Measurements from ENCODE around the gene MAMLD1. TPM values are rescaled to one million over a fixed set of nuclear protein-coding genes. Genes with fewer than 3 reads are reported as not detected.

Gene MAMLD1
- total and polyA plus RNA-seq, 2 of the 8 experiments (the other 6 are each of a cell fraction or from before 2014, with no cell fraction given) = 0.09 to 0.26 TPM

GRCh38 chrX:150515801-150516200, 152.7 kb downstream of the MAMLD1 start:
- no peak overlapping the region for H3K18ac ChIP-seq (ENCODE audit: extremely low read depth, low read length)
- H2BK5ac ChIP-seq (ENCODE audit: low read depth, low read length) = no peak overlapping the region
- H3K9me3 ChIP-seq (ENCODE audit: insufficient read depth in 2 of 2, low read depth in 1 of 2, low read length in 1 of 2) = no peaks in the 10 kb centered on the region
- no peak overlapping the region for H4K91ac ChIP-seq (replicated peaks; ENCODE audit: insufficient read length, low read length)
- H2AFZ ChIP-seq (ENCODE audit: low read length) = no peak overlapping the region
- no peak overlapping the region for H4K8ac ChIP-seq (ENCODE audit: extremely low read depth, insufficient read depth, low read length)
- CTCF ChIA-PET (ENCODE audit: partially characterized antibody) = interaction anchor here (1.1 to 3.5 kb wide), 4 partner anchors 11 to 151 kb away, joined by 3 to 14 read pairs (median 6); no protein-coding TSS in a partner anchor
- no peak for DNase-seq (ENCODE audit: low read depth in 1 of 2, low spot score in 2 of 2)
- H3K79me2 ChIP-seq (ENCODE audit: control insufficient read depth in 1 of 2, insufficient read depth in 2 of 2, low read length in 2 of 2) = no peaks in the 10 kb centered on the region
- H3K36me3 ChIP-seq (ENCODE audit: control insufficient read depth in 2 of 4, insufficient read depth in 4 of 4, low read length in 3 of 4) = no peaks in the 10 kb centered on the region
- H2BK15ac ChIP-seq (ENCODE audit: low read length) = no peak overlapping the region
- 89% methylated on average over 1 of the region's 1 CpG; no CpG with 5 or more reads in 1 of the 2 experiments for WGBS, 2 experiments (ENCODE audit: extremely low coverage in 1 of 2, insufficient coverage in 1 of 2, insufficient read length in 1 of 2, insufficient replicate concordance in 2 of 2, low coverage in 1 of 2, low lambda C conversion rate in 2 of 2, missing lambda C conversion rate in 1 of 2)
- no peaks in the 10 kb centered on the region for H3K4me1 ChIP-seq (replicated peaks in 1 of 4; ENCODE audit: control insufficient read depth in 3 of 4, insufficient read depth in 4 of 4, low read length in 3 of 4)
- no peak for TF ChIP-seq SP2 (IDR thresholded peaks at IDR 0.05; ENCODE audit: low read length)
- TF ChIP-seq TBP (IDR thresholded peaks at IDR 0.05; ENCODE audit: low read depth, low read length) = no peak
- TF ChIP-seq JUN (IDR thresholded peaks at IDR 0.05; ENCODE audit: low read depth, low read length) = no peak
- no peak for TF ChIP-seq KDM1A (IDR thresholded peaks at IDR 0.05; ENCODE audit: borderline replicate concordance, low read length)
- TF ChIP-seq PHF8 (conservative IDR thresholded peaks at IDR 0.05; ENCODE audit: low read depth, low read length) = no peak
- no peak for TF ChIP-seq SP1 (IDR thresholded peaks at IDR 0.05; ENCODE audit: low read depth, low read length)
- no peak for TF ChIP-seq POU5F1 (IDR thresholded peaks at IDR 0.05; ENCODE audit: low read depth, low read length)
- no peak for TF ChIP-seq GTF2F1 (IDR thresholded peaks at IDR 0.05; ENCODE audit: borderline replicate concordance, low read depth, low read length)
- no peak for TF ChIP-seq RAD21 (IDR thresholded peaks at IDR 0.05 in 1 of 2, conservative IDR thresholded peaks at IDR 0.05 in 1 of 2; ENCODE audit: low read depth in 2 of 2, low read length in 2 of 2)
- TF ChIP-seq ZNF274 (IDR thresholded peaks at IDR 0.05; ENCODE audit: borderline replicate concordance, extremely low read depth, low read length) = no peak
- no peak overlapping the region for H3K9ac ChIP-seq (replicated peaks in 1 of 4; ENCODE audit: extremely low read depth in 1 of 4, low read depth in 3 of 4, low read length in 3 of 4)
- no peaks in the 10 kb centered on the region for H4K20me1 ChIP-seq (replicated peaks in 1 of 2; ENCODE audit: control insufficient read depth in 1 of 2, insufficient read depth in 2 of 2, low read length in 2 of 2)
- H2BK120ac ChIP-seq (replicated peaks; ENCODE audit: low read depth, low read length) = no peak overlapping the region
- POLR2A ChIA-PET (ENCODE audit: partially characterized antibody) = no interaction called here
- no peak overlapping the region for H3K27ac ChIP-seq (ENCODE audit: low read depth, low read length)
- H2BK20ac ChIP-seq (ENCODE audit: low read length) = no peak overlapping the region
- no peaks in the 10 kb centered on the region for H3K23me2 ChIP-seq (ENCODE audit: low read depth, low read length)
- H2BK12ac ChIP-seq (ENCODE audit: low read depth, low read length) = no peak overlapping the region
- no peak overlapping the region for H3K56ac ChIP-seq (replicated peaks; ENCODE audit: insufficient read length, low read depth, low read length)
- no peak overlapping the region for H3K23ac ChIP-seq (ENCODE audit: insufficient read length)
- no peak overlapping the region for H4K5ac ChIP-seq (ENCODE audit: insufficient read length, low read depth, low read length)
- no peak overlapping the region for H3K4me3 ChIP-seq (ENCODE audit: extremely low read depth in 1 of 4, insufficient read depth in 2 of 4, low read depth in 3 of 4, low read length in 4 of 4)
- H3K27me3 ChIP-seq (replicated peaks in 1 of 4; ENCODE audit: control insufficient read depth in 3 of 4, extremely low read depth in 1 of 4, insufficient read depth in 3 of 4, low read length in 3 of 4) = no peaks in the 10 kb centered on the region
- H3K4ac ChIP-seq (replicated peaks; ENCODE audit: insufficient read length, low read depth, low read length) = no peak overlapping the region
- H3K14ac ChIP-seq (ENCODE audit: insufficient read length) = no peak overlapping the region
- H3K4me2 ChIP-seq (ENCODE audit: insufficient read depth in 1 of 2, low read depth in 2 of 2, low read length in 2 of 2) = no peak overlapping the region
- FAIRE-seq = no peak
- no peak overlapping the region for H2AK5ac ChIP-seq (ENCODE audit: low read depth, low read length)
- H3K79me1 ChIP-seq (ENCODE audit: low read depth, low read length) = no peaks in the 10 kb centered on the region
